Activated CD4-positive, alpha-beta T cell treated with anti-CD3 and anti-CD28 coated beads, Interleukin-10, Interleukin-2, amounts not matched to agents 100 ng/mL and 50 ng/mL, durations not matched to agents 16 hours and 8 hours (primary cell): ENCODE measurements around the gene CACNA1S.

Source experiments
- DNase-seq: peaks from one replicate; pipeline ENCODE4 v3.0.0-alpha.2; 2020

CACNA1S gene

GRCh38 chr1:201112173-201112731 is at the start of gene CACNA1S:
TSS of gene CACNA1S (minus strand) at chr1:201112426. CDS start at chr1:201112339, 87 bp downstream.
- DNase-seq = no peak

- no peak for DNase-seq
These were observed 45.7 kb upstream of the CACNA1S start for GRCh38 chr1:201157949-201158348.

- no peak for DNase-seq
These were observed 44.6 kb upstream of the CACNA1S start for GRCh38 chr1:201156819-201157218.

GRCh38 chr1:201156346-201156745 is 44.1 kb upstream of the CACNA1S start:
- no peak for DNase-seq

- no peak for DNase-seq
These were observed 43.1 kb upstream of the CACNA1S start for GRCh38 chr1:201155354-201155753.

GRCh38 chr1:201154389-201155165 is 42.4 kb upstream of the CACNA1S start, which contains the start of gene TMEM9:
TSS of gene TMEM9 (minus strand) at chr1:201154474. CDS start at chr1:201153923, 551 bp downstream.
- DNase-seq = peak; percentile 98

GRCh38 chr1:201153474-201154388 is 41.5 kb upstream of the CACNA1S start:
- no peak for DNase-seq

- peak; percentile 38 for DNase-seq
These were observed 37.2 kb upstream of the CACNA1S start for GRCh38 chr1:201149400-201149799.

GRCh38 chr1:201147396-201148015 is 35.3 kb upstream of the CACNA1S start:
- no peak for DNase-seq

GRCh38 chr1:201146626-201147390 is 34.6 kb upstream of the CACNA1S start:
- no peak for DNase-seq

- no peak for DNase-seq
These were observed 33.6 kb upstream of the CACNA1S start for GRCh38 chr1:201145816-201146215.

- DNase-seq = no peak
These were observed 32.9 kb upstream of the CACNA1S start for GRCh38 chr1:201145132-201145531.

- no peak for DNase-seq
These were observed 32.5 kb upstream of the CACNA1S start for GRCh38 chr1:201144701-201145100.

- no peak for DNase-seq
These were observed 31.8 kb upstream of the CACNA1S start for GRCh38 chr1:201143726-201144635.

- DNase-seq = no peak
These were observed 30.9 kb upstream of the CACNA1S start for GRCh38 chr1:201142849-201143725.

GRCh38 chr1:201142011-201142848 is 30.0 kb upstream of the CACNA1S start:
- no peak for DNase-seq

- DNase-seq = no peak
These were observed 29.2 kb upstream of the CACNA1S start for GRCh38 chr1:201141418-201141817.

GRCh38 chr1:201140941-201141260 is 28.7 kb upstream of the CACNA1S start:
- no peak for DNase-seq
